GM10847 (cell line): ENCODE measurements around the gene GRIPAP1.

ENCODE experiments used
- POLR2A ChIP-seq: IDR thresholded peaks from 2 replicates; pipeline ENCODE4 v1.6.1; 2011; ENCODE audit not compliant: insufficient read length; ENCODE audit errors: extremely low read depth

The GRIPAP1 gene

DNA sequence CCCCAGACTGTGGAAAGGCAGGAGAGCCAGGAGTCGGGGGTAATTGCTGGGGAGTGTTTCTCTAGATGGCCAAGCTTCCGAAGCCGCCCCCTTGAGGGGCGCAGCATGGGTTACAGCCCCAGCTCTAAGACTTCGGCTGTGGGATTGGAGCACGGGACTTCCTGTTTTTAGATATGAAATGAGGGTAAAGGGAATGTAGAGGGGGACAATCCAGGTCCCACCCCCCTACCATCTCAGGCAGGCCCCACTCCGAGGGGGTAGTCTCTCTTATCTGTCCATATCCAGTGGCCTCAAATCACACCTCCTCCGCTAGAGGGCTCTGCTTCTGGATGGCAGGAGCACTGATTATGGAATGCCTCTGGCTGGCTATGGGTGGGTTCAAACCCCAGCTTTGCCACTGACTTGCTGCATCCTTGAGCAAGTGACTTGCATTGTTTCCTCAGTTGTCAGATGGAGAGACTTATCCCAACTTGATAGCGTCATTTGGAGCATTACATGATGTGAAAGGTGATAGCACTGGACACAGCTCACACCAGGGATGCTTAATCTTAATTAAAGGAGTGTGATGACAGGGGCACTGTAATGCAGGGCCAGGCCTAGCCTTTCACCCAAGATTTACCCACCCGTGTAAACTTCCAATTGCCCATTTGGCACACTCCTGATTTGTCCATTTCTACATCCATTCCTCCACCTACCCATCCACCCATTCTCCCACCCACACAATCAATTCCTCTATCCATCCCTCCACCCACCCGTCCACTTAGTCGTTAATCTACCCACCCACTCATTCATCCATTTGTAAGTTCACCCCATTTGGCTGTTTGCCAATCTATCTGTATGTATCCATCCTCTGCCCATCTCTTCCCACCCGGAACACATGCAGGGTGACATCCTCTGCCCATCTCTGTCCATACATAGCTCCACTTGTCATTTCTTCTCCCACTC, 29.6 kb downstream of the GRIPAP1 start:
- TF ChIP-seq POLR2A: no peak

DNA sequence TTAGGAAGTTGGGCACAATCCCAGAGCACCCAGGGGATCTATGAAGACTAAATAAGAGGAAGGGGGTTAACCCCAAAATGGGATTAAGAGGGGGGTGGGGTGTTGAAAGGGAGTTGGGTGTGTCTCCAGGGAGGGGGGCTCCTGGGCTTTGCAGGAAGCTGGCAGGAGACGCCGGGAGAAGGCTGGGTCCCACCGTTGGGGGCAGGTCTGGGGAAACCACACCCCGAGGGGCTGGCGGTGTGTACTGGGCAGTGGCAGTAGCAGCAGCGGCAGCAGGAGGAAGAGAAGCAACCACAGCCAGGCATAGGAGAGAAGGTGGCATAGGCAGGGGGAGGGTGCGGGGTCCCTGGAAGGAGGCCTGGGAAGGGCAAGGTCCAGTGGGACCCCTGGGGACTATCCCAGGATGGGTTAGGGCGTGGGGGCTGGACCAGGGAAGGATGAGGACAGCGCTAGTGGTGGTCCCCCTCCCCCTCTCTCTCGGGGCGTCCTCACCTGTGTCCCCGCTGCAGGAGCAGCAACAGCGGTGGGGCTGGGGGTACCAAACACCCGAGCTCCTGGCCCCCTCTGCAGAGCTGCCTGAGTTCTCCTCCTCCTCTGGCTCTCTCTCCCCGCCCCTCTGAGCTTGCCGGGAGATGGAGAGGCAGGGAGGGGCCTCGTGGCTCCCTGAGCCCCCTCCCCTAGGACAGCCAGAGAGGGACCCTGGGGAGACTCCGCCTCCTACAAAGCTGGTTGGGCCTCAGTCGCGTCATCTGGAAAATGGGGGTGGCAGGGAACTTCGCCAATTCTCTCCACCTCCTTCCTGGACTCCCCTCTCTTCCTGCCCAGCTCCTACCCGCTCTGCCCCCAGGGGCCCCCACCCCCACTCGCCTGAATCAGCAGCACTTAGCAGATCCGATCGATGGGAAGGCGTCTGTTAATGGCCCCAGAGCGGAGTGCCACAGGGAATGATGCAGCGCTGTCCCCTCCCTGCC, 30.5 kb downstream of the GRIPAP1 start, which contains the start of gene KCND1:
TSS of gene KCND1 (minus strand) at position 596 of the 971 bp plus-strand sequence. CDS start 1,573 bp downstream, outside the sequence.
- TF ChIP-seq POLR2A: no peak

GRCh38 chrX:48969471-48969870, 32.6 kb downstream of the GRIPAP1 start:
- TF ChIP-seq POLR2A: no peak

- no peak for TF ChIP-seq POLR2A
Measured at GRCh38 chrX:48968377-48968776, 33.7 kb downstream of the GRIPAP1 start.

DNA sequence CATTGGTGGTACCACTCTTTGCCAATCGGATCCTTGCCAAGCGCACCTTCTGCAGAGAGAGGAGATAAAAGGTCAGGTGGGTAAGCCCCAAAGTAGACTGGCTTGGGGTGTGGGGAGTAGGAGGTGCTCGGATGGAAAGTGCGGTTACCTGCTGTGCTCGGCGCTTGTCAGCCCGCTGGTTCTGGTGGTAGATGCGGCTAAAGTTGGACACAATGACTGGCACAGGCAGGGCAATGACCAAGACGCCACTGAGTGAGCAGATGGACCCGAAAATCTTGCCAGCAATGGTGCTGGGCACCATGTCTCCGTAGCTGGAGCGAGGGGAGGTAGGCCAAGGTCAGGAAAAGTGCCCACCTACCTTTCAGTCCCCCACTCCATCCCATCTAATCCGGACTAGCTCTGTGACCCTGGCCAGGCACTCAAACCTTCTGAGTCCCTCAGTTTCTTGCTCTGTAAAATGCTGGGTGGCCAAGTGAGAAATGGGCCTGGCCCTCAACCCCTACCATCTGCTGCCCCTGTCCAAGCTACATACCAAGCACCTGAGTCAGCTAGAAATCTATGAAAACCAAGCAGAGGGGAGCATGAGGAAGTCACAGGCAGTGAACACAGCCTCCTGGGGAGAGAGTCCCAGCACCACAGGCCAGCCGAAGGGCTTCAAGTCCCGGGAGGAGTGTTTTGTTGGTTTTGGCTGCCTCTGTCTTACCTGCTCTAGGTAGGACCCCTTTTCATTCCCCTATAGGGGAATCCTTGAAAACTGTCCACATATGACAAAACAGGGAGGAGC, 35.1 kb downstream of the GRIPAP1 start:
- no peak for TF ChIP-seq POLR2A

DNA sequence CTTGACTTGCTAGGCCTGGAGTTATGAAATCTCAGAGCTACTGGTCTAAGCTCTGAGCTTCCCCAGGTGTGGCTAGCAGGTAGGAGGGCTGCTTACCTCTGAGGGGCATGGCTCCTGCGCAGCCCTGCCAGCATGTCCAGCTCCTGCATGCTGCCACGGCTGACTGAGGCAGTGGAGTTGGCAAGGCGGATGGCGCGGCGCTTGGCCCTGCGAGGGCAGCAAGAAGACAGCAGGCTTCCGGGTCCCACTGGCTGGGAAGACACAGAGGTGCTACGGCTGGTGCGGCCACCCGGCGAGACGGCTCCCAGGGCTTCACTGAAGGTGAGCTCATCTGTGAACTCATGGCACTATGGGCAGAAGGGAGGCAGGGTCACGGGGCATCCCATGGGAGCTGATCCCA, 36.1 kb downstream of the GRIPAP1 start:
- TF ChIP-seq POLR2A: no peak

DNA sequence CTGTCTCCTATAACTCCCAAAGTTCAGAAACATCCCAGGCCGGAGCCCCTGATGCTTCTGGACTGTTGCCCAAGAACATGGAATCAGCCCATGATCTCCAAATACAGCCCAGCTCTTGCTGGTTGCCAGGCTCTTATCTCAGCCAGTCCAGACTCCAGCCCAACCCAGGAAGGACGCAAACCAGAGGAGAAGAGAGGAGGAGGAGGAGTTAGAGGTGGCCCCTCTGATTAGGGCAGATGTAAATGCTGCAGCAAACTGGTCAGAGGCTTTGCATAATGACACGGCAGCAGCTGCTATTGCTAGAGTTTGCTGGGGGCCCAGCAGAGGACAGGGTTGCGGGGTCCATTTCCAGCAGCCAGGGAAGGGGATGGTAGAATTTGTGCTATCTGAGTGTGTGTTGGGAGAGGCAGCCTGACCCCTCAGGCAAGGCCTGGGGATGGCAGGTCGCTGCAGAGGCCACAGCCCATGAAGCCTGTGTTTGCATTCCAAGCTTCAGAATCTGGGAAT, 40.4 kb downstream of the GRIPAP1 start:
- TF ChIP-seq POLR2A: no peak

- no peak for TF ChIP-seq POLR2A
Measured at GRCh38 chrX:48960291-48960690, 41.8 kb downstream of the GRIPAP1 start.

GRCh38 chrX:48958635-48959094, 43.4 kb downstream of the GRIPAP1 start:
- TF ChIP-seq POLR2A: no peak

GRCh38 chrX:48957827-48958634, 44.0 kb downstream of the GRIPAP1 start:
- TF ChIP-seq POLR2A: no peak

DNA sequence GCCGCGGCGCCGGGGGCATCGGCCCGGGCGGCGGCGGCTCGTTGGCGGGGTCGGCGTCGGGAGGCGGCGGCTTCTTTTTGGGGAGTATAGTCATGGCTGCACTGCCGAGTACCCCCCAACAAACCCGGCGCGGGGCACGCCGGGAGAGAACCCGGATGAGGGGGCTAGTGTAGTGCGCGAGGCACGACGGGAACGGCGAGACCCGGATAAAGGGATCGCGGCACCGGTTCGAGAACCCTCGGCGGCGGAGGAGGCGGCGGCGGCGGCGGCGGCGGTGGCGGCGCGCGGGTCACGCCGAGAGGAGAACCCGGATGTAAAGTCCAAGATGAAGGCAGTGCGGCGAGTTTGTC, 44.6 kb downstream of the GRIPAP1 start, which contains the start of gene OTUD5:
TSS of gene OTUD5 (minus strand) at position 131 of the 350 bp plus-strand sequence. CDS start at position 94, 37 bp downstream.
- TF ChIP-seq POLR2A: no peak

DNA sequence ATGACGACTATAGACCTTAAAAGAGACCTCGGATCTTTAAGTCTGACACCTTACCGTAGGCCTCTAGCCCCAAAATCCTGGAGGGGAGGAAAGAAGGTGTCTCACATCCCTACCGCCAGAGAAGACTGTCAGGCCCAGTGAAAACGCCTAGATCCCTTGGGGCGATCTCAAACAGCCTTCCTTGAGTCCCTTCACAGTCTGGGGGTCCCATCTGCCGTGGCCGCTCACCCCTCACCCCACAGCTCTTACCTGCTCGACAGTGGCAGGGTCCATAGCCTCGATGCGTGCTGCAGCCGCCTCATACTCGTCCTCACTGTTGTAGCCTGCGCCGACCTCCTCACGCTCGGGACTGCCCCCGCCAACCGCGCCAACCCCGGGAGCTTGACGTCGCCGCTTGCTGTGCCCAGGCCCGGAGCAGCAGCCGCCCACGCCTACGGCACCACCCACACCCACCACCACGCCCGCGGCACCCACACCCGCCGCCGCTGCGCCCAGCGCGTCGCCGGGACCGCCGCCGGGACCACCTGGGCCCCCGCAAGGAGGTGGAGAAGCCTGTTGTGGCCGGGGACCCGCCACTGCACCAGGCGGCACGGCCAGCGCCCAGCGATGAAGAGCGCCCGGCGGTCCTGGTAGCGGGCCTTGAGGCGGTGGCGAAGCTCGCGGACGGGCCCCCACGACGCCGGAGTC, 45.2 kb downstream of the GRIPAP1 start:
- no peak for TF ChIP-seq POLR2A

GRCh38 chrX:48948589-48948988, 53.5 kb downstream of the GRIPAP1 start:
- TF ChIP-seq POLR2A: no peak
